Measurements from ENCODE around the gene ACSM2A.
"Not testable (repeated sequence)": the region's sequence is repeated elsewhere in the genome, so short reads cannot be mapped to it uniquely, and the experiment has no call there.

DNA sequence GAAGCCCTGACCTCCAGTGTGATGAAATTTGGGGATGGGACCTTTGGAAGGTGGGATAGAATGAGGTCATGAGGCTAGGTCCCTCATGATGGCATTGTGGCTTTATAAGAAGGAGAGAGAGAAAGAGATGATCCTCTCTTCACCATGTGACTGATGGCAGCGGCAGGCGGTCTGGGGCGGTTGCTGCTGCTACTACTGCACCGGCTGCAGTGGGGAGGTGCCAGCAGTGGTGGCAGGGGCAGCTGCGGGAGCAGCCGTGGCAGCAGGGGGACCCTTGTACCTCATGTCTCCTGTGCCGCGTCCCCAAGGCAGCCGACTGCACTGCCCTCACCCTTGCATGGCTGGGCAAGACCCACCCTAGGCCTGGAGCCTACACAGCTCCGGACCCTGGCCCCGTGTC, 40.1 kb downstream of the ACSM2A start:
- TF ChIP-seq, protein P1, sequence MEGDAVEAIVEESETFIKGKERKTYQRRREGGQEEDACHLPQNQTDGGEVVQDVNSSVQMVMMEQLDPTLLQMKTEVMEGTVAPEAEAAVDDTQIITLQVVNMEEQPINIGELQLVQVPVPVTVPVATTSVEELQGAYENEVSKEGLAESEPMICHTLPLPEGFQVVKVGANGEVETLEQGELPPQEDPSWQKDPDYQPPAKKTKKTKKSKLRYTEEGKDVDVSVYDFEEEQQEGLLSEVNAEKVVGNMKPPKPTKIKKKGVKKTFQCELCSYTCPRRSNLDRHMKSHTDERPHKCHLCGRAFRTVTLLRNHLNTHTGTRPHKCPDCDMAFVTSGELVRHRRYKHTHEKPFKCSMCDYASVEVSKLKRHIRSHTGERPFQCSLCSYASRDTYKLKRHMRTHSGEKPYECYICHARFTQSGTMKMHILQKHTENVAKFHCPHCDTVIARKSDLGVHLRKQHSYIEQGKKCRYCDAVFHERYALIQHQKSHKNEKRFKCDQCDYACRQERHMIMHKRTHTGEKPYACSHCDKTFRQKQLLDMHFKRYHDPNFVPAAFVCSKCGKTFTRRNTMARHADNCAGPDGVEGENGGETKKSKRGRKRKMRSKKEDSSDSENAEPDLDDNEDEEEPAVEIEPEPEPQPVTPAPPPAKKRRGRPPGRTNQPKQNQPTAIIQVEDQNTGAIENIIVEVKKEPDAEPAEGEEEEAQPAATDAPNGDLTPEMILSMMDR (IDR thresholded peaks at IDR 0.05; ENCODE audit: low read depth, low read length, missing input control), result not testable (repeated sequence)
- TF ChIP-seq JUND (IDR thresholded peaks at IDR 0.05); SP1 (IDR thresholded peaks at IDR 0.05); GABPA (IDR thresholded peaks at IDR 0.05 in 1 of 2, conservative IDR thresholded peaks at IDR 0.05 in 1 of 2); EGR1 (IDR thresholded peaks at IDR 0.05; ENCODE audit: low read depth in 2 of 2); YY1 (IDR thresholded peaks at IDR 0.05); TAF1 (conservative IDR thresholded peaks at IDR 0.05); FOXA1 (IDR thresholded peaks at IDR 0.05); FOXA2 (IDR thresholded peaks at IDR 0.05): not testable (repeated sequence)
- TF ChIP-seq, protein P2, sequence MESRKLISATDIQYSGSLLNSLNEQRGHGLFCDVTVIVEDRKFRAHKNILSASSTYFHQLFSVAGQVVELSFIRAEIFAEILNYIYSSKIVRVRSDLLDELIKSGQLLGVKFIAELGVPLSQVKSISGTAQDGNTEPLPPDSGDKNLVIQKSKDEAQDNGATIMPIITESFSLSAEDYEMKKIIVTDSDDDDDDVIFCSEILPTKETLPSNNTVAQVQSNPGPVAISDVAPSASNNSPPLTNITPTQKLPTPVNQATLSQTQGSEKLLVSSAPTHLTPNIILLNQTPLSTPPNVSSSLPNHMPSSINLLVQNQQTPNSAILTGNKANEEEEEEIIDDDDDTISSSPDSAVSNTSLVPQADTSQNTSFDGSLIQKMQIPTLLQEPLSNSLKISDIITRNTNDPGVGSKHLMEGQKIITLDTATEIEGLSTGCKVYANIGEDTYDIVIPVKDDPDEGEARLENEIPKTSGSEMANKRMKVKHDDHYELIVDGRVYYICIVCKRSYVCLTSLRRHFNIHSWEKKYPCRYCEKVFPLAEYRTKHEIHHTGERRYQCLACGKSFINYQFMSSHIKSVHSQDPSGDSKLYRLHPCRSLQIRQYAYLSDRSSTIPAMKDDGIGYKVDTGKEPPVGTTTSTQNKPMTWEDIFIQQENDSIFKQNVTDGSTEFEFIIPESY (IDR thresholded peaks at IDR 0.05), result not testable (repeated sequence)
- TF ChIP-seq, protein P3, sequence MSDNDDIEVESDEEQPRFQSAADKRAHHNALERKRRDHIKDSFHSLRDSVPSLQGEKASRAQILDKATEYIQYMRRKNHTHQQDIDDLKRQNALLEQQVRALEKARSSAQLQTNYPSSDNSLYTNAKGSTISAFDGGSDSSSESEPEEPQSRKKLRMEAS (IDR thresholded peaks at IDR 0.05), result not testable (repeated sequence)

Data from liver (tissue), 3 donors.